ENCODE results near the gene GBGT1. TPM values are rescaled to one million over a fixed set of nuclear protein-coding genes. Genes with fewer than 3 reads are reported as not detected.

Gene GBGT1
- total and polyA plus RNA-seq, 9 of the 15 experiments (the other 6 are each of a cell fraction or from before 2014, with no cell fraction given): 0.55 to 25.8 (median 13.7) TPM

GRCh38 chr9:133160742-133161546, 2.8 kb downstream of the GBGT1 start (continued):
- TF ChIP-seq SMAD4 (CRISPR knock-in tag; conservative IDR thresholded peaks at IDR 0.05) (peak; percentile 51), ZNF12 (CRISPR knock-in tag; IDR thresholded peaks at IDR 0.05) (no peak), MTA3 (IDR thresholded peaks at IDR 0.05; ENCODE audit: borderline replicate concordance) (0 out of 2 replicates have a peak, but pooled peaks have one; percentile 42), CUX1 (CRISPR knock-in tag; IDR thresholded peaks at IDR 0.05) (no peak), CEBPB (tag; IDR thresholded peaks at IDR 0.05) (peak; percentile 96), GABPB1 (CRISPR knock-in tag; IDR thresholded peaks at IDR 0.05) (no peak), SRF (CRISPR knock-in tag; IDR thresholded peaks at IDR 0.05) (peak in 1 of 2 experiments; percentile 92; a peak in 2 of 4 replicates), TSC22D4 (tag; IDR thresholded peaks at IDR 0.05) (no peak), DPF2 (IDR thresholded peaks at IDR 0.05) (no peak), BRF2 (IDR thresholded peaks at IDR 0.05; ENCODE audit: borderline replicate concordance, insufficient read depth, insufficient read length) (no peak), EZH2 (IDR thresholded peaks at IDR 0.05; ENCODE audit: borderline replicate concordance, low read depth, low read length) (no peak), HEY1 (CRISPR knock-in tag; IDR thresholded peaks at IDR 0.05; ENCODE audit: borderline replicate concordance) (no peak), SP1 (CRISPR knock-in tag; IDR thresholded peaks at IDR 0.05) (no peak), MAZ (CRISPR knock-in tag; conservative IDR thresholded peaks at IDR 0.05 in 1 of 2, IDR thresholded peaks at IDR 0.05 in 1 of 2) (peak in 1 of 2 experiments; percentile 32; a peak in 1 of 4 replicates), MITF (IDR thresholded peaks at IDR 0.05) (no peak), POU5F1 (IDR thresholded peaks at IDR 0.05; ENCODE audit: borderline replicate concordance, low read depth, low read length, partially characterized antibody) (no peak), KDM1A (IDR thresholded peaks at IDR 0.05) (no peak), FOSL1 (tag; conservative IDR thresholded peaks at IDR 0.05) (no peak), TRIM24 (IDR thresholded peaks at IDR 0.05) (peak in 1 of 2 experiments; percentile 45; a peak in 1 of 4 replicates)

All from K562 (cell line).